Measurements from ENCODE around the gene RBMX.
A peak's percentile ranks its signal among the peaks of the same experiment; 100 is the strongest.
"Not testable (repeated sequence)": the region's sequence is repeated elsewhere in the genome, so short reads cannot be mapped to it uniquely, and the experiment has no call there.

RBMX gene

DNA sequence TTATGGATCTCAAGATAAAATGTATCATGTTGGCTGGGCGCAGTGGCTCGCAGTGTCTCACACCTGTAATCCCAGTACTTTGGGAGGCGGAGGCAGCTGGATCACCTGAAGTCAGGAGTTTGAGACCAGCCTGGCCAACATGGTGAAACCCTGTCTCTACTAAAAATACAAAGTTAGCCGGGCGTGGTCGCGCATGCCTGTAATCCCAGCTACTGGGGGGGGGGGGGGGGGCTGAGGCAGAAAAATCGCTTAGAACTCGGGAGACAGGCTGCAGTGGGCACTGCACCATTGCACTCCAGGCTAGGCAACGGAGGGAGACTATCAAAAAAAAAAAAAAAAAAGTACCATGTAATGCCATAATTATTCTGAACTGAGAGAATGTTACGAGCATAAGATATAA lies 2.1 kb downstream of the RBMX start:
- DNase-seq (ENCODE audit: low read depth), result no peak

DNA sequence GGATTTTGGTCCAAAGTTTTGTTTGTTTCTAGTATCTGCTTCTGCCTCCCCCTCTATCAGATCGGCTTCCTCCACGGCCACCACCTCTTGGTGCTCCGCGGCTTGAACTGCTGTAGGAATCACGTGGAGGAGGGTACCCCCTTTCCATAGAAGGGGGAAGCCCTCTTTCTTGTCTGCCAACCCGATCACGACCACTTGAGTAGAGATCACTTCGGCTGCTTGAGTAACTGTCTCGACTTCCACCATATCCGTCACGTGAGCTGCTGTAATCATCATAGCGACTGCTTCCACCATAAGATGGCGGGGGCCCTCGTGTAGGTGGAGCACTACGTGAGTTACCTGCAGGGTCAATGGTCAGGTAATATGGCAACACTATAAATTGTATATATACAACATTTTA lies 6.4 kb downstream of the RBMX start:
- not testable (repeated sequence) for DNase-seq (ENCODE audit: low read depth)

DNA sequence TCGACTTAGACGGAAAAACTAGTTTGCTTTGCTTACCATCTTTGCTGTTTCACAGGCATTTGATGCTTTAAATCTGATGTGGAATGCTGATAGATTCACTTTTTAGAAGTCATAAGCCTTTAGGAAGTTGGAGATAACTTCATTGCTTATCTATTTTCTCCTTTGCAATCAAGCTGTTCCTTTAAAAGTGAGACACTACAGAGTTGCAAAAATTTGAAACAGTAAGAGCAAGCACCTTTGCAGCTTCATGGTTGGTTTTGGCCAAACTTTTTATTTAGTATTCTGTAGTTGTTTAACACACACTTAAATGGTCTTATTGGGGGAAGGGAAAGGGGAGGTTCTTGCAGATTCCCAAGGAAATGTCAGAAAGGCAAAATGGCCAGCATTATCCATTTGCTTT lies 7.3 kb downstream of the RBMX start:
- DNase-seq (ENCODE audit: low read depth), result not testable (repeated sequence)

DNA sequence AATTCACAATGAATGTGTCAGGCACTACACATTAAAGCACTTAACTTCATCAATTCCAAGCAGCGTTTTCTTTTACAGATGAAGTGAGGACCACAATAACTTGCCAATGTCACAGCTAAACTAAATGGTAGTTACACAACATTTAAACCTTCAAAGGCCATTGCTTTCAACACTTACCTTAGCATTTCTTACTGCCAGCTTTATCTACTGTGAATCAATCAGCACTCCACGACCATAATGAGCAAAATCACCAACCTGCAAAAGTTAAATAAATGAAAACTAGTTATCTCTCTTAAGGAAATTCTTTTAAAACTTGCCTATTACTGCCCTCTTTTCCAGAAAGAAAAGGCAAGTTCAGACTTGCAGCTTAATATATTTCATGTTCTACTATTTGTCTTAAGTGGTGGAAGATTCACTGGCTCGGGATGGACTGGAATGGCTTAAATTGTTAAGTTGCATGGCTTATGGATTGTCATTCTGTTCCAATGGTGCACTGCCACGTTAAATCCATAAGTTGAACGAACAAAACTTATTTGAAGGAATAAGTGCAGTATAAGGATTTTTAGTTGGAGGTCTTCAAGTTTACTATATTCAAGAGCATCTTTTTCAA lies 8.3 kb downstream of the RBMX start:
- DNase-seq (ENCODE audit: low read depth), result no peak

DNA sequence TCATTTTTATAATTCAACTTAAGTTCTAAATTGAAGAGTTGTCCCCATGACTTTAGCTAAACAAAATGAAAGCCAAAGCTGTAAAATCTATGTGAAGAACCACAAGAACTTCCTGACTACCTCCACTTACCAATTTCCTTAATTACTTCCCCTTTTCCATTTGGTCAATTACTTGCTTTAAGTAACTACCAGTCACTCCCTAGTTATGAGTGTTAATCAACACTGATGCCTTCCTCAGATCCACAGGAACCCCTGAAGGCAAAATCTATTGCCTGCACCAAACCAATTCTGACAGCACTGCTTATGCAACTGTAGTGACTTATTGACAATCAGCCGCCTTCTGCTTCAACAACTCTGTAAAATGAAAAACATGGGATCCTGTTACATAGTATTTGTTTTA lies 10.5 kb downstream of the RBMX start:
- no peak for DNase-seq (ENCODE audit: low read depth)

DNA sequence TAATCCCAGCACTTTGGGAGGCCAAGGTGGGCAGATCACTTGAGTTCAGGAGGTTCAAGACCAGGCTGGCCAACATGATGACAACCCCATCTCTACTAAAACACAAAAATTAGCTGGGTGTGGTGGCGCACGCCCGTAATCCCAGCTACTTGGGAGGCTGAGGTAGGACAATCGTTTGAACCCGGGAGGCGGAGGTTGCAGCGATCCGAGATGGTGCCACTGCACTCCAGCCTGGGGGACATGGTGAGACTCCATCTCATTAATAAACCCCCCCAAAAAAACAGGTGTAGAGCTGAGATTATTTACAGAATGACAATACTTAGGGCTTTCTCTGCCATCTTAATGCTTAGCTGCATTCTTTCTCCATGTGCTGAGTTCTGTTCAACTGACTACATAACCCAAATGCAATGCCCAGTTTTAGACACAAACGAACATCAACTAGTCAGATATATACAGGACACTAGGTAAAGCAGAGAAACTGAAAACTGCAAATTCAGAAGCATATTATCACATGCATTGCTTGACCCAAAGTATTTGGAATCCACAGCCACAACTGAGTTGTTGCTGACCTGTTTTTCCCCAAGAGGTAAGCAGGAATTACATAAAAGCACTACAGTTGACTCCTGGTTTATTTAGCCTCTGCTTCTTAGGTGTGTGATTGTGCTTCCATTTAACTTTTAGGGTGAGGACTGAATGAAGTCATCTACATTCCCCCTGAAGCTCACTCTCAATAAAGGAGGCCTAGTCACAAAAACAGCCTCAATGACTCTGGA lies 12.1 kb downstream of the RBMX start:
- no peak for DNase-seq (ENCODE audit: low read depth)

DNA sequence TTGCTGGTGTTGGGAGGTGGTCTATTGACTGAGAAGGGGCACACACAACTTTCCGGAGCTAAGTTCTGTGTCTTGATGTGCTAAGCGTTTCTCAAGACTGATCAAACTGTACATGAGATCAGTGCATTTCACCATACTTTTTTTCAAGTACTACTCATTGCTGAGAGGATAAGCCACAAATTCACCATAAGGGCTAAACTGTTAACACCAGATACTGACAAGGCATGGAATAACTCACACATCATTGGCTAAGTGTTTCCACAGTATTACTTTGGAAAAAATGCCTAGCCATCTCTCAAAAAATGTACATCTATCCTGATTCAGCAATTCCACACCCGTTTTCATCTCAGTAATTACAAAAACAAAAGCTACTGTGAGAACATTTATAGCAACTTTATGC lies 13.0 kb downstream of the RBMX start:
- DNase-seq (ENCODE audit: low read depth), result peak; percentile 76

DNA sequence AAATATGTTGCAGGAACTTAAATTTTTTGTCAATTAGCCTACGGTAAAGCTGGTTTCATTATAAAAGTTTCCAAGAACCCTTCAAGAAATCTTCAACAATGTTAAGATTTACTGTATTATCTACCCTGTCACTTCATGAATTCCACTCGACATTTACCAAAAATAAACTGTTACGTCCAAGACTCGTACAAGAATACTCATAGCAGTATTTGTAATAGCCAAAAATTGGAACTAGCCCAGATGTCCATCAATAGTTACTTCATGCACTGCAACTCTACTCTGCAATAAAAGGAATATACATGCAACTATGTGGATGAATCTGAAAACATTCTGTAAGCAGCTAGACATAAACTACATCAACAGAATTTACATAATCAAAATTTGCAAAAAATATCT lies 13.4 kb downstream of the RBMX start:
- no peak for DNase-seq (ENCODE audit: low read depth)

DNA sequence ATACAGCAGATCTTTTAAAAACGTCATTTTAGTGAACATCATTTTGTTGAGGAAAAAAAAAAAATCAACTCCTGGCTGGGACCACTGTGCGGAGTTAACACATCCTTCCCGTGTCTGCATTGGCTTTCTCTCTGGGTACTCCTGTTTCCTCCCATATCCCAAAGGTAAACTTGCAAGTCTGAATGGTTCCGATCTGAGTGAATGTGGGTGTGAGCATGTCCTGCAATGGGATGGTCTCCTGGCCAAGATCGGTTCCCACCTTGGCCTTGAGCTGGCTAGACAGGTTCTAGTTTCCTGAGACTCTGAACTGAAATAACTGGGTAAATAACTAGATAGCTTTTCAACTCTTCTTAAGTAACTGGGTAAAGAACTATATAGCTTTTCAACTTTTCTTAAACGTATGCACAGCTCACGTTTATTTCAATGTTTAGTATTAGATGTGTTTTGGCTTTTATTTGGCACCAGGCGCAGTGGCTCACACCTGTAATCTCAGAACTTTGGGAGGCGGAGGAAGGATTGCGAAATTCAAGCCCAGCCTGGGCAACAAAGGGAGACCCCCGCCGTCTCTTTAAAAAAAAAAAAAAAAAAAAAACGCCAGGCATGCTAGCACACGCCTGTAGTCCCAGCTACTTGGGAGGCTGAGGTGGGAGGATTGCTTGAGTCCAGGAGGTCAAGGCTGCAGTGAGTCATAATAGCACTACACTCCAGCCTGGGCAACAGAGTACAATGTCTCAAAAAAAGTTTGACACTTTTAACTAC lies 14.0 kb downstream of the RBMX start:
- peak; percentile 21 for DNase-seq (ENCODE audit: low read depth)

DNA sequence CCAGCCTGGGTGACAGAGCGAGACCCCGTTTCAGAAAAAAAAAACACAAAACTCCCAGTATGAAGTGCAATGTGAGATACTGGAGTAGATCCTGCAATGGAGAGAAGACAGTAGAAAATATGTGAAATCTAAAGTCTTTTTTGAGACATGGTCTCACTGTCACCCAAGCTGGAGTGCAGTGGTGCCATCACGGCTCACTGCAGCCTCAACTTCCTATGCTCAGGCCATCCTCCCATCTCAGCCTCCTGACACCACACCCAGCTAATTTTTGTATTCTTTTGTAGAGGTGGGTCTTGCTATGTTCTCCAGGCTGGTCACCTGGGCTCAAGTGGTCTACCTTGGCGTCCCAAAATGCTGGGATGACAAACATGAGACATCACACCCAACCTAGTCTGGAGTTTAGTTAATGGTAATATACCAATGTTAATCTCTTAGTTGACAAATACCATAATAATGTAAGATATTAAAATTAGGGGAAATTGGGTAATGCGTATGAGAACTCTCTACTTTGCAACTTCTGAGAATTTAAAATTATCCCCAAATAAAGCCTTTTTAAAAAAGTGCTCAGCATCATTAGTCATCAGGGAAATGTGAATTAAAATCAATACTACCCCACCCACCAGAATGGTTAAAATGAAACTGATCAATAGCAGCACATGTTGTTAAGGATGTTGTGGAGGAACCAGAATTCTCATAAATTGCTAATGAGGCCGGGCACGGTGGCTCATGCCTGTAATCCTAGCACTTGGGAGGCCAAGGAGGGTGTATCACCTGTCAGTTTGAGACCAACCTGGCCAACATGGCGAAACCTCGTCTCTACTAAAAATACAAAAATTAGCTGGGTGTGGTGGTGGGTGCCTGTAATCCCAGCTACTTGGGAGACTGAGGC lies 15.0 kb downstream of the RBMX start:
- no peak for DNase-seq (ENCODE audit: low read depth)

DNA sequence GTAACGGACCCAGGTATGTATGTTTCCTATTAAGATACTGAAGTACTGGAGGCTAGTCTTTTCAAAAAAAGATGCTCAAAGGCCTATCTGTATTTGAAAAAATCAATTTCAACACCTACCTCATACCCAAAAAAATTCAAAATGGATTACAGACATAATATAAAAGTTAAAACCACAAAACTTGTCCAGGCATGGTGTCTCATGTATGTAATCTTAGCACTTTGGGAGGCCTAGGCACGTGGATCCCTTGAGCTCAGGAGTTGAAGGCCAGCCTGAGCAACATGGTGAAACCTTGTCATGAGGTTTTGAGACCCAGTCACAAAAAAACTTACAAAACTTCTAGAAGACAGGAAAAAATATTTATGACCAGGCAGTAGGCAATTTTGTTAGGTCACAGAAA lies 16.7 kb downstream of the RBMX start:
- DNase-seq (ENCODE audit: low read depth), result no peak

DNA sequence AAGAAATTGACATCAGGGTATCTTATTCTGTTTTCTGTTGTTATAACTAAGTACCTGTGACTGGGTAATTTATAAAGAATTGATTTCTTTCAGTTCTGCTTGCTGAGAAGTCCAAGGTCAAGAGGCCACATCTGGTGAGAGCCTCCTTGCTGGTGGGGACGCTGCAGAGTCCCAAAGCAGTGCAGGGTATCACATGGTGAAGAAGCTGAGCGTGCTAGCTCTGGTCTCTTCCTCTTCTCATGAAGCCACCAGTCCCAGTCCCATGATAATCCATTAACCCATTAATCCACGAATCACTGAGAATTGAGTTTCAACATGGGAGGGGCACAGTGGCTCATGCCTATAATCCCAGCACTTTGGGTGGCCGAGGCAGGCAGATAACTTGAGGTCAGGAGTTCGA lies 18.0 kb downstream of the RBMX start:
- DNase-seq (ENCODE audit: low read depth), result no peak

DNA sequence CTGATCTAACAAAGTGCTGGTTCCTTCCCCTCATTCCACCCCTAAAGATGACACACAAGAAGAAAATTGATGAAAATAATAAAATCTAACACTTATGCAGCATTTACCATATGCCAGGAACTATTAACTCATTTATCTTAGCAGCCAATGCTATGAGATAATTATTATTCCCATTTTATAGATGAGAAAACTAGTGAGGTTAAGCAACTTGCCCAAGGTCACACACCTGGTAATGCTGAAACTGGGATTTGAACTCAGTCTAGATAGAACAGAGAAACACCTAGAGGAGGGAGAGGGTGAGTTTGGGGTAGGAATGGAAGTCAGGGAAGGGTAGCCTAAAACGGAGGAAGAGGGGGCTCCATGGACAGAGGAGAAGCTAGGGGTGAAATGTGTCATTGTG lies 18.6 kb downstream of the RBMX start:
- DNase-seq (ENCODE audit: low read depth), result no peak

DNA sequence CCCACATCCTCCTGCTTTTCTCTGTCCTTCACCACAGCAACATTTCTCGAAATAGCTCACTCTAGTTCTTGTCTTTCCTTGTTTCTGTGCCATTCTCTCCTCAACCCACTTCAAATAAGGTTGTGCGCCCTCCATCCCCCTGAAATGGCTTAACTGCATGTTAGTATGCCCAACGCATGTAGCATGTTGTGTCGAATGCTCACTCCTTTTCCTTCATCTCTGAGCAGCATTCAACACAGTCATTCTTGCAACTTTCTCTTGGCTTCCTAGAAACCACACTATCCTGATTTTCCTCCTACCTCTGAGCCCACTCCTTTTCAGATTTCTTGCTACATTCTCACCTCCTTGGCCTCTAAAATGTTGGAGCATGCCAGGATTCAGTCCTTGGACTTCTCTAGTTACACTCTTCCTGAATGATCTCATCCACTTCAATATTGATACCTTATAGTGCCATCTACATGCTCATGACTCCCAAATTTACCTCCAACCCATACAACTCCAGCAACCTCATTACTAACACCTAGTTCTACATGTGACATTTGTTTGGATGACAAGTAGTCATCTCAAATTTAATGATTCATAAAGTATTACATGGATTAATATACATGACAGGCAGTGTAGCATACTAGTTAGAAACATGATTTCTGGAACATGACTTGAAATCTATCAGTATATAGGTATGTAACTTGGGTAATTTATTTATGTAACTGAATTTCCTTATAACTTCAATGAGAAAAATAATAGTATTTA lies 22.3 kb downstream of the RBMX start:
- DNase-seq (ENCODE audit: low read depth), result no peak

DNA sequence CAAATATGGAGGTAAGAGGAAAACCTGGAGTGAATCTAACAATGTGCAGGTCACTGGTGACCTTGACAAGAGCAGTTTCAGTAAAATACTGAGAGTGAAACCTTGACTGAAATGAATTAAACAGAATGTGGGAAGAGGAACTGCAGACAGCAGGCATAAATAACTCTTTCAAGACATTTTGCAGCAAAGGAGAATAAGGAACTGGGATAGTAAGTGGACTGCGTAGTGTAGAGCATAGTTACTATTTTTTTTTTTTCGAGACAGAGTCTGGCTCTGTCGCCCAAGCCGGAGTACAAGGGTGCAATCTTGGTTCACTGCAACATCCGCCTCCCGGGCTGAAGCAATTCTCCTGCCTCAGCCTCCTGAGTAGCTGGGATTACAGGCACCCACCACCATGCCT lies 24.0 kb downstream of the RBMX start:
- no peak for DNase-seq (ENCODE audit: low read depth)

DNA sequence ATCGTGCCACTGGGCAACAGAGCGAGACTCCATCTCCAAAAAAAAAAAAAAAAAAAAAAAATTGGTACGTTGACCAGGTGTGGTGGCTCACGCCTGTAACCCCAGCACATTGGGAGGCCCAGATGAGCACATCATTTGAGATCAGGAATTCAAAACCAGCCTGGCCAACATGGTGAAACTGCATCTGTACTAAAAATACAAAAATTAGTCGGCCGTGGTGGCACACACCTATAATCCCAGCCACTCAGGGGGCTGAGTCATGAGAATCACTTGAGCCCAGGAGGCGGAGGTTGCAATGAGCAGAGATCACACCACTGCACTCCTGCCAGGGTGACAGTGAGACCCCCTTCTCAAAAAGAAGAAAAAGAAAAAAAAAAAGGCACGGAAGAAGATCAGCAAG lies 24.5 kb downstream of the RBMX start:
- DNase-seq (ENCODE audit: low read depth), result no peak

DNA sequence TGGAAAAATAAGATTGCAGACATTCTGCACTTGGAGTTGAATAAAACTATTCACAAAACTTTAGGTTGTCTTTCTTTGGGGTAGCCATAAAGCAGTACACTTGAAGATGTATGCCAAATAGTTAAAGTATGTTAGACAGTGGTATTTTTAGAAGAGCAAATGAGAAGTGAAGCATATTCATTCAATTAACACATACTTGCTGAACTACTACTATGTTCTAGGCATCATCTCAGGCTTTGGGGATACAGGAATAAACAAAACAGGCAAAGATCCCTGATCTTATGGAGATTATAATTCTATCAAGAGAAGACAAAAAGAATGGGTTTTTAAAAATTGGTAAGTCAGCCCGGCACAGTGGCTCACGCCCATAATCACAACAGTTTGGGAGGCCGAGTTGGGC lies 29.0 kb downstream of the RBMX start:
- no peak for DNase-seq (ENCODE audit: low read depth)

DNA sequence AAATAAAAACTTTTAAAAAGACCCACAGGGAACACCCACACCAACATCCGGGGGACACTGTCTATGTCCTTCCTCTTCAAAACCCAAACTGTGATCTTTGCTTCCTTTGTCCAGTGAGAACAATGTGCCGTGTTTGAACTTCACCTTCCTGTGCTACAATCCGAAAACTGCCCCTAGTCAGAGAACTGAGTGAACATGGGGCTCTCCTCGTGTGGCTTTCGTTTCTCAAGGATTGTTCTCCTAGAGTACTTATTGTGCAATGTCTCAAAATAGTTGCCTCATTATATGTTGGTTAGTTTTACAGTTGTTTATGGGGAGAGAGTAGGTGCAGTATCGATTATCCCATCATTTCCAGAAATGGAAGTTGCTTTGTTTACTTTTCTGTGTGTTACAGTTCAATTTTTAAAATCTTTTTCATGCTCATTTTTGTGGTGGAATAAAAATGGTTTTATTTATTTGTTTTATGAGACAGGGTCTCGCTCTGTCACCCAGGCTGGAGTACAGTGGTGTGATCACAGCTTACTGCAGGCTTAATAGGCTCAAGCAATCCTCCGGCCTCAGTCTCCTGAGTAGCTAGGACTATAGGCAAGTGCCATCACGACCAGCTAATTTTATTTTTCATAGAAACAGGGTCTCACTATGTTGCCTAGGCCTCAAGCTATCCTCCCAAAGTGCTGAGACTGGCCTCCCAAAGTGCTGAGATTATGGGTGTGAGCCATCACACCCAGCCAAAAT lies 29.9 kb downstream of the RBMX start:
- peak; percentile 66 for DNase-seq (ENCODE audit: low read depth)

DNA sequence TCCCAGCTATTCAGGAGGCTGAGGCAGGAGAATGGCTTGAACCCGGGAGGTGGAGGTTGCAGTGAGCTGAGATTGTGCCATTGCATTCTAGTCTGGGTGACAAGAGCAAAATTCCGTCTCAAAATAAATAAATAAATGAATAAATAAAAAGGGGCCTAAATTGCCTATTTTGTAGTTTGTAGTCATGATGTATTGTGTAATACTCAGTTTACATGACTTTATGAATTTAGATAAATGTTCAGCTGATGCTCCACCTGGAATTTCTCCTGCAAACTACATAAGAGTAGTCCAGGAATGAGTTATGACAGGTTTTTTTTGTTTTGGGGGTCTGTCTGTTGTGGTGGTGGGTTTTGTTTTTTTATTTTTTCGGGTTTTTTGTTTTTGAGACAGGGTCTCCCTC lies 31.1 kb downstream of the RBMX start:
- DNase-seq (ENCODE audit: low read depth), result no peak

DNA sequence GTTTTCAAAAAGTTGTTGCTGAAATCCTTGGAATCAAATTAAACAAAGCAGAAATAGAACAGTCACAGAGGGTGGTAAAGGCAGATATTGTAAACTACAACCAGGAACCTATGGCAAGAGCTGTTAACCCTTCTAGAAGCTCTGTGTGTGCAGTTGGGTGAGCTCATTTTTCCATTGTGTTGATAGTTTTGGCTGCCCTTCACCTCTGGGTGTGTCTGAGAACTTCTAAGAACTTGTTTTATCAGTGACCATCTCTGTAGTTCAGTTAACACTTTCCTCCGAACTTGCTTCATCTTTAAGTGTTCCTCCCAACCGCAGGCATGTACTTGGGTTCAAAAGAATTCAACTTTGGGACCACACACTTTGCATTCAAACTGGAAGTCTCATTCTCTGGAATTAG lies 32.7 kb downstream of the RBMX start:
- no peak for DNase-seq (ENCODE audit: low read depth)

DNA sequence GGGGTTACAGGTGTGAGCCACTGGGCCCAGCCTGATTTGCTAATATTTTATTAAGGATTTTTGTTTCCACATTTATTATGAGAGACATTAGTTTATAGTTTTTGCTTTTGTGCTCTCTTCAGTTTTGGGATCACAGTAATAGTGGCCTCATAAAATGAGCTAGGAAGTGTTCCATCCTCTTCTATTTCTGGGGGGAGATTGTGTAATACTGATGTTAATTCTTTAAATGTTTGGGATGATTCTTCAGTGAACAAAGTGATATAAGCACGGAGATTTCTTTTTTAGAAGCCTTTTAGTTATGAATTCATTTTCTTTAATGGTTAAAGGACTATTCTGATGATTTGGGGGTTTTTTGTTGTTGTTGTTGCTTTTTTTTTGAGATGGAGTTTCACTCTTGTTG lies 41.3 kb downstream of the RBMX start:
- no peak for DNase-seq (ENCODE audit: low read depth)

Data from amniotic epithelial cell (primary cell).